Uterus (tissue), 4 donors: Measurements from ENCODE around the gene MAP3K4. TPM values are rescaled to one million over a fixed set of nuclear protein-coding genes. Genes with fewer than 3 reads are reported as not detected.
"Not testable (repeated sequence)": the region's sequence is repeated elsewhere in the genome, so short reads cannot be mapped to it uniquely, and the experiment has no call there.

Experiments
- DNase-seq, 2 donors: peaks; one replicate each; pipeline ENCODE4 v3.0.0-alpha.2; 2019 to 2020
- H3K27ac ChIP-seq, 2 donors: fragments of 200-600 bp; sonication (generic); 1 replicate in 1 of 2; 2 replicates in 1 of 2; pipeline ENCODE4 v1.5.1; 2016 to 2018
- H3K27me3 ChIP-seq, 2 donors: fragments of 200-600 bp; sonication (generic); one replicate each; pipeline ENCODE4 v1.5.1; 2018 to 2019; ENCODE audit warnings: control low read depth in 1 of 2
- H3K36me3 ChIP-seq, 2 donors: fragments of 200-600 bp; sonication (generic); one replicate each; pipeline ENCODE4 v1.5.1; 2019; ENCODE audit warnings: control low read depth in 1 of 2
- H3K4me1 ChIP-seq, 2 donors: fragments of 200-600 bp; sonication (generic); one replicate each; pipeline ENCODE4 v1.5.1; 2018 to 2019; ENCODE audit warnings: control low read depth in 1 of 2
- H3K4me3 ChIP-seq, 2 donors: fragments of 200-600 bp; sonication (generic); 1 replicate in 1 of 2; 2 replicates in 1 of 2; pipeline ENCODE4 v1.5.1; 2018 to 2019; ENCODE audit warnings: mild to moderate bottlenecking in 1 of 2
- H3K9me3 ChIP-seq, 2 donors: fragments of 200-600 bp; sonication (generic); one replicate each; pipeline ENCODE4 v1.5.1; 2019; ENCODE audit warnings: control low read depth in 1 of 2
- CTCF ChIP-seq, 4 experiments: fragments of 200-600 bp in 2 of 4; fragments of 450-650 bp in 2 of 4; sonication (generic) in 2 of 4; IDR thresholded peaks; one replicate each; pipeline ENCODE4 v1.5.1; 2016 to 2019; ENCODE audit warnings: antibody characterized with exemption in 4 of 4, mild to moderate bottlenecking in 2 of 4, moderate library complexity in 1 of 4
- POLR2A ChIP-seq, 2 donors: fragments of 450-650 bp; IDR thresholded peaks; one replicate each; pipeline ENCODE4 v1.6.1; 2016; ENCODE audit warnings: antibody characterized with exemption in 2 of 2, mild to moderate bottlenecking in 1 of 2, moderate library complexity in 1 of 2
- intact Hi-C: fragments of 100-400 bp; cut with DNase I; formaldehyde crosslinking; loops from one replicate; pipeline ENCODE4 v1.15.1; 2023; ENCODE audit warnings: low total_unique reads
- total RNA-seq, 4 donors: library from RNA; depleted of rRNA in 3 of 4; stranded (reverse); fragments of >200 nt in 3 of 4; gene quantifications; one replicate each; pipeline versions ENCODE4 v1.1.0 to v1.2.4, GENCODE V29; 2014 to 2023
- donor health status: DM: yes; HTN: yes; CAD: no.

The MAP3K4 gene
- total RNA-seq, 4 donors from 2014 or later = 24.1 to 82.9 (median 46.6) TPM

- H3K27ac ChIP-seq = peak overlapping the region; percentile 67 to 81
- DNase-seq = peak; percentile 32 to 42
- no peak overlapping the region for H3K4me3 ChIP-seq
- H3K27me3 ChIP-seq = no peaks in the 10 kb centered on the region
- peaks cover 3 to 5% of the 10 kb centered on the region in 2 donors for H3K4me1 ChIP-seq
- no peaks in the 10 kb centered on the region for H3K36me3 ChIP-seq
- H3K9me3 ChIP-seq = no peaks in the 10 kb centered on the region
- intact Hi-C loops = no loop called here
- TF ChIP-seq CTCF (IDR thresholded peaks at IDR 0.05) (no peak), POLR2A (IDR thresholded peaks at IDR 0.05) (no peak)
These were observed 18.0 kb upstream of the MAP3K4 start for GRCh38 chr6:160973311-160974250.

GRCh38 chr6:160974304-160974771, 17.2 kb upstream of the MAP3K4 start:
- DNase-seq = peak; percentile 88 to 93
- TF ChIP-seq CTCF (IDR thresholded peaks at IDR 0.05) (no peak), POLR2A (IDR thresholded peaks at IDR 0.05) (no peak)
- peaks cover 7 to 8% of the 10 kb centered on the region in 2 donors for H3K4me1 ChIP-seq
- no peaks in the 10 kb centered on the region for H3K27me3 ChIP-seq
- no peaks in the 10 kb centered on the region for H3K9me3 ChIP-seq
- intact Hi-C loops = no loop called here
- no peaks in the 10 kb centered on the region for H3K36me3 ChIP-seq
- no peak overlapping the region for H3K4me3 ChIP-seq
- H3K27ac ChIP-seq = peak overlapping the region; percentile 67 to 81

GRCh38 chr6:160975162-160975561, 16.4 kb upstream of the MAP3K4 start:
- Histone ChIP-seq H3K4me3 (no peak overlapping the region), H3K9me3 (no peaks in the 10 kb centered on the region), H3K36me3 (no peaks in the 10 kb centered on the region), H3K27me3 (no peaks in the 10 kb centered on the region), H3K27ac (peak overlapping the region; percentile 67 to 81), H3K4me1 (peaks cover 7 to 8% of the 10 kb centered on the region in 2 donors)
- intact Hi-C loops = no loop called here
- DNase-seq = no peak
- TF ChIP-seq CTCF (IDR thresholded peaks at IDR 0.05) (no peak), POLR2A (IDR thresholded peaks at IDR 0.05) (no peak)

GRCh38 chr6:160975961-160976360, 15.6 kb upstream of the MAP3K4 start:
- intact Hi-C loops, H3K36me3 ChIP-seq, H3K9me3 ChIP-seq, H3K27me3 ChIP-seq, DNase-seq, H3K4me1 ChIP-seq, H3K4me3 ChIP-seq: not testable (repeated sequence)
- peak overlapping the region; percentile 67 to 81 for H3K27ac ChIP-seq

- no peak for TF ChIP-seq CTCF (IDR thresholded peaks at IDR 0.05)
- TF ChIP-seq POLR2A (IDR thresholded peaks at IDR 0.05) = no peak
- peak; percentile 42 to 67 for DNase-seq
- H3K4me3 ChIP-seq = no peak overlapping the region
- H3K9me3 ChIP-seq = no peaks in the 10 kb centered on the region
- H3K27me3 ChIP-seq = no peaks in the 10 kb centered on the region
- peaks cover 7 to 8% of the 10 kb centered on the region in 2 donors for H3K4me1 ChIP-seq
- no peaks in the 10 kb centered on the region for H3K36me3 ChIP-seq
- H3K27ac ChIP-seq = peak overlapping the region; percentile 56 to 81
- intact Hi-C loops = no loop called here
These were observed 13.2 kb upstream of the MAP3K4 start for GRCh38 chr6:160978141-160978901.
